Parathyroid adenoma (tissue), 2 donors: ENCODE results near the gene TNFSF15.

Experiments used
- H2AFZ ChIP-seq: fragments of 300-600 bp; sonication (generic); one replicate; pipeline ENCODE4 v1.7.0; 2017; ENCODE audit warnings: antibody characterized with exemption, mild to moderate bottlenecking
- H3K27ac ChIP-seq: fragments of 300-600 bp; sonication (generic); one replicate; pipeline ENCODE4 v1.7.0; 2017
- H3K27me3 ChIP-seq: fragments of 300-600 bp; sonication (generic); one replicate; pipeline ENCODE4 v1.7.0; 2017; ENCODE audit warnings: low read length; ENCODE audit not compliant: control insufficient read depth, insufficient read depth
- H3K36me3 ChIP-seq: fragments of 300-600 bp; sonication (generic); one replicate; pipeline ENCODE4 v1.7.0; 2017; ENCODE audit warnings: low read length; ENCODE audit not compliant: control insufficient read depth, insufficient read depth
- H3K4me1 ChIP-seq: fragments of 300-600 bp; sonication (generic); one replicate; pipeline ENCODE4 v1.7.0; 2017; ENCODE audit warnings: control low read depth
- H3K4me2 ChIP-seq: fragments of 300-600 bp; sonication (generic); one replicate; pipeline ENCODE4 v1.7.0; 2017; ENCODE audit warnings: low read length
- H3K4me3 ChIP-seq: fragments of 300-600 bp; sonication (generic); one replicate; pipeline ENCODE4 v1.7.0; 2017; ENCODE audit warnings: low read depth, low read length
- H3K79me2 ChIP-seq: fragments of 300-600 bp; sonication (generic); one replicate; pipeline ENCODE4 v1.7.0; 2017; ENCODE audit warnings: control low read depth
- H3K9ac ChIP-seq: fragments of 300-600 bp; sonication (generic); one replicate; pipeline ENCODE4 v1.7.0; 2017; ENCODE audit warnings: mild to moderate bottlenecking
- H3K9me3 ChIP-seq: fragments of 300-600 bp; sonication (generic); one replicate; pipeline ENCODE4 v1.7.0; 2017; ENCODE audit warnings: low read length; ENCODE audit not compliant: control insufficient read depth
- CTCF ChIP-seq: fragments of 300-600 bp; sonication (generic); IDR thresholded peaks from one replicate; pipeline ENCODE4 v1.7.0; 2017; ENCODE audit warnings: antibody characterized with exemption, mild to moderate bottlenecking
- donor health status: primary hyperparathyroidism.

TNFSF15 gene

GRCh38 chr9:114784721-114785279, 21.0 kb downstream of the TNFSF15 start:
- Histone ChIP-seq H3K4me3 (no peak overlapping the region), H2AFZ (no peak overlapping the region), H3K4me1 (no peaks in the 10 kb centered on the region), H3K9me3 (no peaks in the 10 kb centered on the region), H3K79me2 (no peaks in the 10 kb centered on the region), H3K27me3 (no peaks in the 10 kb centered on the region), H3K36me3 (no peaks in the 10 kb centered on the region), H3K4me2 (no peak overlapping the region), H3K27ac (no peak overlapping the region), H3K9ac (no peak overlapping the region)
- TF ChIP-seq CTCF: no peak

DNA sequence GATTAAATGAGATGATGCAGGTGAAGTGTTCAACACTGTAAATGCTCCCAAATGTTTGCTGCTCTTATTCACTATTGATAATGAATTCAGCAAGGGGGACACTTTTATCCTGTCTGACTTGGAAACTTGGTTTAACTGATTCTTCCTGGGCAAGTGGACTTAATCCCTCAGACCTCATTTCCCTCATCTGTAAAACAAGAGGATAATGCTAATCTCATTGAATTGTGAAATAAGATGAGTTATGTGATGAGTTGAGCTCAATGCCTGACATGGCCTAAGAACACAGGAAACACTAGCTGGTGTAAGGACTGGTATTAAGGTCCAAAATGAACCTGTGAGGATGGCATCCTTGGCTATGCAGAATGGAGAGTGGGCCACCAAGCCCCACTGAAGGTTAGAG, 23.3 kb downstream of the TNFSF15 start:
- no peaks in the 10 kb centered on the region for H3K4me1 ChIP-seq
- H3K9me3 ChIP-seq: no peaks in the 10 kb centered on the region
- no peak overlapping the region for H3K4me2 ChIP-seq
- no peaks in the 10 kb centered on the region for H3K79me2 ChIP-seq
- H2AFZ ChIP-seq: no peak overlapping the region
- H3K9ac ChIP-seq: no peak overlapping the region
- no peak overlapping the region for H3K27ac ChIP-seq
- H3K36me3 ChIP-seq: no peaks in the 10 kb centered on the region
- H3K27me3 ChIP-seq: no peaks in the 10 kb centered on the region
- H3K4me3 ChIP-seq: no peak overlapping the region
- TF ChIP-seq CTCF: no peak

- Histone ChIP-seq H3K4me3 (no peak overlapping the region), H3K27ac (no peak overlapping the region), H3K79me2 (no peaks in the 10 kb centered on the region), H3K36me3 (no peaks in the 10 kb centered on the region), H2AFZ (no peak overlapping the region), H3K27me3 (no peaks in the 10 kb centered on the region), H3K4me1 (no peaks in the 10 kb centered on the region), H3K9me3 (no peaks in the 10 kb centered on the region), H3K9ac (no peak overlapping the region), H3K4me2 (no peak overlapping the region)
- TF ChIP-seq CTCF: no peak
Observed at GRCh38 chr9:114779352-114779845, 26.4 kb downstream of the TNFSF15 start.

- Histone ChIP-seq H3K4me2 (no peak overlapping the region), H3K36me3 (no peaks in the 10 kb centered on the region), H3K27me3 (no peaks in the 10 kb centered on the region), H3K27ac (no peak overlapping the region), H3K4me3 (no peak overlapping the region), H2AFZ (no peak overlapping the region), H3K9me3 (no peaks in the 10 kb centered on the region), H3K79me2 (no peaks in the 10 kb centered on the region), H3K4me1 (no peaks in the 10 kb centered on the region), H3K9ac (no peak overlapping the region)
- no peak for TF ChIP-seq CTCF
Observed at GRCh38 chr9:114777821-114778609, 27.8 kb downstream of the TNFSF15 start.
